ENCODE data around the gene RNF225. TPM values are rescaled to one million over a fixed set of nuclear protein-coding genes. Genes with fewer than 3 reads are reported as not detected.

Gene RNF225
- total and polyA plus RNA-seq, 12 donors = not detected

Small RNA genes lying within 50 kb of the gene (microRNA-seq; reads per million reads assigned to microRNA genes)
- gene MIR4754 = 0 to 0.57 (median 0.45) reads per million in 3 donors

Small RNA genes lying within 50 kb of the gene (small RNA-seq; reads per million reads assigned to genes)
- 0 to 0.24 reads per million in 2 donors for gene MIR4754
- 0.08 to 0.59 reads per million in 2 donors for gene RNA5SP473

Other genes with a start within 250 kb of the RNF225 start
- 10 to 100 TPM in 5 of 9 donors, 1 to 10 TPM in 4; 7.4 to 19.5 (median 10.5) TPM for gene ZNF329, start 244.9 kb upstream of the RNF225 start, total RNA-seq
- 10 to 100 TPM in 1 of 3 donors, 1 to 10 TPM in 2; 2.7 to 13.4 (median 3.5) TPM for gene ZNF329, start 244.9 kb upstream of the RNF225 start, polyA plus RNA-seq
- gene ZNF274, start 212.6 kb upstream of the RNF225 start, total RNA-seq = 10 to 100 TPM; 19.2 to 34.5 (median 23.0) TPM
- gene ZNF274, start 212.6 kb upstream of the RNF225 start, polyA plus RNA-seq = 10 to 100 TPM; 12.4 to 22.2 (median 14.4) TPM
- 100 to 1,000 TPM in 1 of 9 donors, 10 to 100 TPM in 8; 24.6 to 170 (median 31.4) TPM for gene ZNF544, start 166.7 kb upstream of the RNF225 start, total RNA-seq
- 10 to 100 TPM; 10.8 to 26.5 (median 24.9) TPM for gene ZNF544, start 166.7 kb upstream of the RNF225 start, polyA plus RNA-seq
- gene ZNF8, start 116.7 kb upstream of the RNF225 start, total RNA-seq = 1 to 10 TPM; 5.8 to 8.6 (median 6.7) TPM
- 1 to 10 TPM; 1.6 to 2.6 (median 2.4) TPM for gene ZNF8, start 116.7 kb upstream of the RNF225 start, polyA plus RNA-seq
- 10 to 100 TPM; 18.4 to 56.8 (median 31.4) TPM for gene ERVK3-1, start 90.3 kb upstream of the RNF225 start, total RNA-seq
- 10 to 100 TPM; 36.3 to 70.5 (median 48.4) TPM for gene ERVK3-1, start 90.3 kb upstream of the RNF225 start, polyA plus RNA-seq
- 1 to 10 TPM; 1.8 to 4.8 (median 3.3) TPM for gene ZSCAN22, start 68.7 kb upstream of the RNF225 start, total RNA-seq
- gene ZSCAN22, start 68.7 kb upstream of the RNF225 start, polyA plus RNA-seq = 1 to 10 TPM in 2 of 3 donors, under 1 TPM in 1; 0.98 to 3.1 (median 1.2) TPM
- gene A1BG, start 42.2 kb upstream of the RNF225 start, total RNA-seq = 10 to 100 TPM in 3 of 9 donors, 1 to 10 TPM in 5, under 1 TPM in 1; 0.39 to 20.9 (median 6.5) TPM
- 10 to 100 TPM in 2 of 3 donors, not detected in 1; 31.3 to 41.3 TPM for gene A1BG, start 42.2 kb upstream of the RNF225 start, polyA plus RNA-seq
- 1 to 10 TPM in 8 of 9 donors, under 1 TPM in 1; 0.35 to 8.1 (median 1.5) TPM for gene ZNF497, start 32.9 kb upstream of the RNF225 start, total RNA-seq
- gene ZNF497, start 32.9 kb upstream of the RNF225 start, polyA plus RNA-seq = 1 to 10 TPM in 2 of 3 donors, under 1 TPM in 1; 0.20 to 2.2 (median 2.0) TPM
- gene ZNF837, start 14.6 kb upstream of the RNF225 start, total RNA-seq = 10 to 100 TPM in 1 of 9 donors, 1 to 10 TPM in 8; 2.4 to 10.5 (median 4.3) TPM
- gene ZNF837, start 14.6 kb upstream of the RNF225 start, polyA plus RNA-seq = 1 to 10 TPM in 2 of 3 donors, under 1 TPM in 1; 0.09 to 8.1 (median 6.1) TPM
- 1,000 to 10,000 TPM in 7 of 9 donors, 100 to 1,000 TPM in 2; 839 to 1,999 (median 1,219) TPM for gene RPS5, start 8.4 kb upstream of the RNF225 start, total RNA-seq
- 1,000 to 10,000 TPM in 1 of 3 donors, 100 to 1,000 TPM in 2; 555 to 1,093 (median 722) TPM for gene RPS5, start 8.4 kb upstream of the RNF225 start, polyA plus RNA-seq
- 10 to 100 TPM; 11.7 to 37.5 (median 15.9) TPM for gene ZNF584, start 13.0 kb downstream of the RNF225 start, total RNA-seq
- gene ZNF584, start 13.0 kb downstream of the RNF225 start, polyA plus RNA-seq = 10 to 100 TPM in 1 of 3 donors, 1 to 10 TPM in 2; 7.1 to 12.3 (median 9.7) TPM
- gene ZNF132, start 44.5 kb downstream of the RNF225 start, total RNA-seq = 10 to 100 TPM in 1 of 9 donors, 1 to 10 TPM in 8; 2.4 to 12.0 (median 4.9) TPM
- gene ZNF132, start 44.5 kb downstream of the RNF225 start, polyA plus RNA-seq = 1 to 10 TPM; 1.3 to 3.2 (median 1.4) TPM
- gene ZNF324B, start 56.0 kb downstream of the RNF225 start, total RNA-seq = 1 to 10 TPM; 3.1 to 8.7 (median 6.7) TPM
- gene ZNF324B, start 56.0 kb downstream of the RNF225 start, polyA plus RNA-seq = 1 to 10 TPM; 1.4 to 3.6 (median 1.5) TPM
- 10 to 100 TPM in 6 of 9 donors, 1 to 10 TPM in 3; 7.5 to 58.3 (median 15.4) TPM for gene ZNF324, start 71.4 kb downstream of the RNF225 start, total RNA-seq
- 1 to 10 TPM; 2.1 to 7.2 (median 3.5) TPM for gene ZNF324, start 71.4 kb downstream of the RNF225 start, polyA plus RNA-seq
- 10 to 100 TPM in 8 of 9 donors, 1 to 10 TPM in 1; 8.4 to 21.6 (median 14.5) TPM for gene ZNF446, start 80.7 kb downstream of the RNF225 start, total RNA-seq
- 10 to 100 TPM in 2 of 3 donors, 1 to 10 TPM in 1; 2.7 to 30.8 (median 25.6) TPM for gene ZNF446, start 80.7 kb downstream of the RNF225 start, polyA plus RNA-seq
- 10 to 100 TPM in 3 of 9 donors, 1 to 10 TPM in 6; 3.8 to 17.1 (median 9.1) TPM for gene SLC27A5, start 116.3 kb downstream of the RNF225 start, total RNA-seq
- gene SLC27A5, start 116.3 kb downstream of the RNF225 start, polyA plus RNA-seq = 10 to 100 TPM in 2 of 3 donors, 1 to 10 TPM in 1; 5.9 to 18.3 (median 17.5) TPM
- 10 to 100 TPM in 8 of 9 donors, 1 to 10 TPM in 1; 2.6 to 20.4 (median 14.7) TPM for gene ZBTB45, start 124.2 kb downstream of the RNF225 start, total RNA-seq
- 10 to 100 TPM in 1 of 3 donors, 1 to 10 TPM in 2; 1.7 to 12.6 (median 7.9) TPM for gene ZBTB45, start 124.2 kb downstream of the RNF225 start, polyA plus RNA-seq
- 100 to 1,000 TPM; 161 to 279 (median 220) TPM for gene TRIM28, start 148.4 kb downstream of the RNF225 start, total RNA-seq
- gene TRIM28, start 148.4 kb downstream of the RNF225 start, polyA plus RNA-seq = 100 to 1,000 TPM; 245 to 302 (median 254) TPM
- gene CHMP2A, start 159.4 kb downstream of the RNF225 start, total RNA-seq = 100 to 1,000 TPM; 146 to 246 (median 199) TPM
- 100 to 1,000 TPM; 273 to 560 (median 394) TPM for gene CHMP2A, start 159.4 kb downstream of the RNF225 start, polyA plus RNA-seq
- gene UBE2M, start 163.0 kb downstream of the RNF225 start, total RNA-seq = 100 to 1,000 TPM in 1 of 9 donors, 10 to 100 TPM in 8; 19.9 to 164 (median 77.2) TPM
- 100 to 1,000 TPM in 1 of 3 donors, 10 to 100 TPM in 2; 51.1 to 193 (median 55.6) TPM for gene UBE2M, start 163.0 kb downstream of the RNF225 start, polyA plus RNA-seq
- gene MZF1, start 177.7 kb downstream of the RNF225 start, total RNA-seq = 10 to 100 TPM; 13.8 to 77.0 (median 33.2) TPM
- 100 to 1,000 TPM in 2 of 3 donors, 1 to 10 TPM in 1; 8.7 to 152 (median 130) TPM for gene MZF1, start 177.7 kb downstream of the RNF225 start, polyA plus RNA-seq